Measurements from ENCODE around the gene PRR27.

- TF ChIP-seq CTCF (IDR thresholded peaks at IDR 0.05; ENCODE audit: insufficient read depth, low read depth, low read length), result no peak
- no peak for TF ChIP-seq EZH2 (IDR thresholded peaks at IDR 0.05; ENCODE audit: insufficient read depth, low read length)
Observed at GRCh38 chr4:70181864-70182263, 27.8 kb downstream of the PRR27 start.

Data from astrocyte (in vitro differentiated cells and primary cell).